Glutamatergic neuron (in vitro differentiated cells): ENCODE results near the gene SHB. TPM values are rescaled to one million over a fixed set of nuclear protein-coding genes. Genes with fewer than 3 reads are reported as not detected.

Experiments used
- DNase-seq: peaks from one replicate; pipeline ENCODE4 v3.0.0; 2022
- H3K27ac Mint-ChIP-seq: one replicate; pipeline ENCODE4 v1.8.0; 2020; ENCODE audit warnings: mild to moderate bottlenecking, mixed read lengths, inconsistent platforms; ENCODE audit not compliant: unreplicated experiment
- H3K27me3 Mint-ChIP-seq: one replicate; pipeline ENCODE4 v1.8.0; 2020; ENCODE audit warnings: mild to moderate bottlenecking, moderate library complexity, mixed read lengths, inconsistent platforms; ENCODE audit not compliant: unreplicated experiment
- H3K36me3 Mint-ChIP-seq: one replicate; pipeline ENCODE4 v1.8.0; 2020; ENCODE audit warnings: mild to moderate bottlenecking, mixed read lengths, inconsistent platforms; ENCODE audit not compliant: unreplicated experiment
- H3K4me1 Mint-ChIP-seq: one replicate; pipeline ENCODE4 v1.8.0; 2020; ENCODE audit warnings: mild to moderate bottlenecking, low read depth, mixed read lengths, inconsistent platforms; ENCODE audit not compliant: unreplicated experiment
- H3K4me3 Mint-ChIP-seq: one replicate; pipeline ENCODE4 v1.8.0; 2020; ENCODE audit warnings: mild to moderate bottlenecking, mixed read lengths, inconsistent platforms; ENCODE audit not compliant: unreplicated experiment
- H3K9me3 Mint-ChIP-seq: one replicate; pipeline ENCODE4 v1.8.0; 2020; ENCODE audit warnings: mild to moderate bottlenecking, moderate library complexity, mixed read lengths, inconsistent platforms; ENCODE audit not compliant: unreplicated experiment
- total RNA-seq: library from RNA; stranded (reverse); fragmentation: NEBNext Ultra II Directional; extraction: Animal tissue kit (Norgen Biotek cat#: 25700); gene quantifications from one replicate; pipeline ENCODE4 v1.2.1, GENCODE V29; 2021; ENCODE audit not compliant: unreplicated experiment
- TF ChIP-seq, protein P1 (sequence below): fragments of 200-600 bp; sonication (generic); IDR thresholded peaks from one replicate; pipeline ENCODE4 v1.5.0; 2021; ENCODE audit not compliant: partially characterized antibody, unreplicated experiment

SHB gene
- total RNA-seq, 1 donor from 2014 or later, result 31.7 TPM

GRCh38 chr9:38017149-38017884 lies 51.7 kb downstream of the SHB start:
- Mint-ChIP-seq H3K9me3 (peaks cover 6% of the 10 kb centered on the region), H3K27me3 (peaks cover 12% of the 10 kb centered on the region), H3K27ac (peak overlapping the region; percentile 48), H3K4me1 (peaks cover 54% of the 10 kb centered on the region), H3K36me3 (no peaks in the 10 kb centered on the region), H3K4me3 (peak overlapping the region; percentile 70)
- TF ChIP-seq, protein P1, sequence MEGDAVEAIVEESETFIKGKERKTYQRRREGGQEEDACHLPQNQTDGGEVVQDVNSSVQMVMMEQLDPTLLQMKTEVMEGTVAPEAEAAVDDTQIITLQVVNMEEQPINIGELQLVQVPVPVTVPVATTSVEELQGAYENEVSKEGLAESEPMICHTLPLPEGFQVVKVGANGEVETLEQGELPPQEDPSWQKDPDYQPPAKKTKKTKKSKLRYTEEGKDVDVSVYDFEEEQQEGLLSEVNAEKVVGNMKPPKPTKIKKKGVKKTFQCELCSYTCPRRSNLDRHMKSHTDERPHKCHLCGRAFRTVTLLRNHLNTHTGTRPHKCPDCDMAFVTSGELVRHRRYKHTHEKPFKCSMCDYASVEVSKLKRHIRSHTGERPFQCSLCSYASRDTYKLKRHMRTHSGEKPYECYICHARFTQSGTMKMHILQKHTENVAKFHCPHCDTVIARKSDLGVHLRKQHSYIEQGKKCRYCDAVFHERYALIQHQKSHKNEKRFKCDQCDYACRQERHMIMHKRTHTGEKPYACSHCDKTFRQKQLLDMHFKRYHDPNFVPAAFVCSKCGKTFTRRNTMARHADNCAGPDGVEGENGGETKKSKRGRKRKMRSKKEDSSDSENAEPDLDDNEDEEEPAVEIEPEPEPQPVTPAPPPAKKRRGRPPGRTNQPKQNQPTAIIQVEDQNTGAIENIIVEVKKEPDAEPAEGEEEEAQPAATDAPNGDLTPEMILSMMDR, result no peak
- DNase-seq, result peak; percentile 62

- peak overlapping the region; percentile 12 for H3K4me3 Mint-ChIP-seq
- H3K36me3 Mint-ChIP-seq, result no peaks in the 10 kb centered on the region
- H3K4me1 Mint-ChIP-seq, result peaks cover 46% of the 10 kb centered on the region
- peaks cover 9% of the 10 kb centered on the region for H3K27me3 Mint-ChIP-seq
- H3K27ac Mint-ChIP-seq, result peak overlapping the region; percentile 34
- DNase-seq, result no peak
- TF ChIP-seq, protein P1, result no peak
- H3K9me3 Mint-ChIP-seq, result peaks cover 6% of the 10 kb centered on the region
Observed at GRCh38 chr9:38016375-38017135, 52.5 kb downstream of the SHB start.

DNA sequence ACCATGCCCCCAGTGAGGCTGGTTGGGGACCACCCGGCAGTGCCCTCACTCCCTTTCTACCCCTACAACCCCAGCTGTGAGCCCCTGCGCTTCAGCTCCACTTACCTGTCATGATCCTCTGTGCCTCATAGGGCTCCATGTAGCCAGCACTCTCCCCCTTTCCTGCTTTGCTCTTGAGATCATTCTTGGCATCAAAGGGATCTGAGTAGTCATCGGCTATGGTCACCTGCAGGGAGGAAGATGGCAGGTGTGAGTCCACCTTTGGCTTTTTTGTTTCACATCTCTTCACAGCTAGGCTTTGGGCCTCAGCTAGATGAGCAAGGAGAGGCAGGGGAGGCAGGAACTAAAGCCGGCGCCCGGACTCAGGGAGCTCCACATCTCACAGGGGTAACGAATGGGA lies 53.1 kb downstream of the SHB start:
- peak overlapping the region; percentile 12 for H3K4me3 Mint-ChIP-seq
- peak overlapping the region; percentile 34 for H3K27ac Mint-ChIP-seq
- peaks cover 10% of the 10 kb centered on the region for H3K27me3 Mint-ChIP-seq
- peaks cover 6% of the 10 kb centered on the region for H3K9me3 Mint-ChIP-seq
- peaks cover 44% of the 10 kb centered on the region for H3K4me1 Mint-ChIP-seq
- H3K36me3 Mint-ChIP-seq, result no peaks in the 10 kb centered on the region
- no peak for DNase-seq
- TF ChIP-seq, protein P1, result no peak

DNA sequence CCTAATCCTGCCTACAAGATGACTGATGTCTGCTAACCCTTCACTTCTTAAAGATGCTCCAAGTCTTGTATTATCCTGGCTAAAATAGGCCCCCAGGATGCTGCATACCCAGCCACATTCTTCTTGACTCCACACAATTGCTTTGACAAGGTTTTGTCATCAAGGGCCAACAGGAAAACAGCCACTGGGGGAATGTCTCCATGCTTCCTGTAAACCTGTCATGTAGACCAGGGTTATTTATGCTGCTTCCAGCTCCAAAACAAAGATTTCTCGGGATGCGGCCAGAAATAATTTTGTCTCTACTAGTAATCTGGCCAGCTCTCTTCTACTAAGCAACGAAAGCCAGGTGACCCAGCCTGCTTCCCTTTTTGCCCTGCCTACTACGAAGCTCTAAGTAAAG lies 53.8 kb downstream of the SHB start:
- Mint-ChIP-seq H3K36me3 (no peaks in the 10 kb centered on the region), H3K9me3 (peaks cover 6% of the 10 kb centered on the region), H3K27ac (no peak overlapping the region), H3K27me3 (peaks cover 13% of the 10 kb centered on the region), H3K4me1 (peaks cover 47% of the 10 kb centered on the region), H3K4me3 (no peak overlapping the region)
- DNase-seq, result no peak
- TF ChIP-seq, protein P1, result no peak
